ENCODE results near the gene ARHGAP26. TPM values are rescaled to one million over a fixed set of nuclear protein-coding genes. Genes with fewer than 3 reads are reported as not detected.

The ARHGAP26 gene
- polyA plus RNA-seq, 1 donor from 2014 or later = 0.83 TPM

- no peak overlapping the region for H2AFZ ChIP-seq (ENCODE audit: low read depth, low read length)
Observed at GRCh38 chr5:143041461-143041860, 271.3 kb downstream of the ARHGAP26 start.

GRCh38 chr5:143041972-143042770 lies 272.0 kb downstream of the ARHGAP26 start:
- no peaks in the 10 kb centered on the region for H4K20me1 ChIP-seq (ENCODE audit: insufficient read depth)
- H3K27me3 ChIP-seq (ENCODE audit: insufficient read depth, low read depth, low read length) = no peaks in the 10 kb centered on the region
- H3K9ac ChIP-seq (ENCODE audit: low read length) = no peak overlapping the region
- H2AFZ ChIP-seq (ENCODE audit: low read depth, low read length) = no peak overlapping the region
- no peaks in the 10 kb centered on the region for H3F3A ChIP-seq (ENCODE audit: insufficient read depth, low read length, poor library complexity, severe bottlenecking)
- TF ChIP-seq REST (IDR thresholded peaks at IDR 0.05; ENCODE audit: borderline replicate concordance) (no peak), TAF1 (IDR thresholded peaks at IDR 0.05; ENCODE audit: low read depth) (no peak), EP300 (conservative IDR thresholded peaks at IDR 0.05; ENCODE audit: poor library complexity, severe bottlenecking) (no peak)
- H3K36me3 ChIP-seq (ENCODE audit: insufficient read depth, low read length) = no peaks in the 10 kb centered on the region
- no peak overlapping the region for H3K4me3 ChIP-seq (ENCODE audit: low read length)
- no peak overlapping the region for H3K4me2 ChIP-seq (ENCODE audit: low read length)
- no peaks in the 10 kb centered on the region for H3K9me2 ChIP-seq (ENCODE audit: insufficient read depth, low read length)
- no peaks in the 10 kb centered on the region for H3K79me2 ChIP-seq (replicated peaks; ENCODE audit: insufficient read depth, low read length)
- no peak overlapping the region for H3K27ac ChIP-seq (ENCODE audit: low read length)
- H3K9me3 ChIP-seq (ENCODE audit: low read length) = no peaks in the 10 kb centered on the region

More at GRCh38 chr5:143041461-143041860, 271.3 kb downstream of the ARHGAP26 start:
- no peak overlapping the region for H3K27ac ChIP-seq (ENCODE audit: low read length)
- no peak overlapping the region for H3K4me3 ChIP-seq (ENCODE audit: low read length)
- no peaks in the 10 kb centered on the region for H3K9me2 ChIP-seq (ENCODE audit: insufficient read depth, low read length)
- H3F3A ChIP-seq (ENCODE audit: insufficient read depth, low read length, poor library complexity, severe bottlenecking) = no peaks in the 10 kb centered on the region
- no peaks in the 10 kb centered on the region for H3K27me3 ChIP-seq (ENCODE audit: insufficient read depth, low read depth, low read length)
- H3K4me2 ChIP-seq (ENCODE audit: low read length) = no peak overlapping the region
- TF ChIP-seq RAD21 (conservative IDR thresholded peaks at IDR 0.05) = no peak
- TF ChIP-seq, protein P1, sequence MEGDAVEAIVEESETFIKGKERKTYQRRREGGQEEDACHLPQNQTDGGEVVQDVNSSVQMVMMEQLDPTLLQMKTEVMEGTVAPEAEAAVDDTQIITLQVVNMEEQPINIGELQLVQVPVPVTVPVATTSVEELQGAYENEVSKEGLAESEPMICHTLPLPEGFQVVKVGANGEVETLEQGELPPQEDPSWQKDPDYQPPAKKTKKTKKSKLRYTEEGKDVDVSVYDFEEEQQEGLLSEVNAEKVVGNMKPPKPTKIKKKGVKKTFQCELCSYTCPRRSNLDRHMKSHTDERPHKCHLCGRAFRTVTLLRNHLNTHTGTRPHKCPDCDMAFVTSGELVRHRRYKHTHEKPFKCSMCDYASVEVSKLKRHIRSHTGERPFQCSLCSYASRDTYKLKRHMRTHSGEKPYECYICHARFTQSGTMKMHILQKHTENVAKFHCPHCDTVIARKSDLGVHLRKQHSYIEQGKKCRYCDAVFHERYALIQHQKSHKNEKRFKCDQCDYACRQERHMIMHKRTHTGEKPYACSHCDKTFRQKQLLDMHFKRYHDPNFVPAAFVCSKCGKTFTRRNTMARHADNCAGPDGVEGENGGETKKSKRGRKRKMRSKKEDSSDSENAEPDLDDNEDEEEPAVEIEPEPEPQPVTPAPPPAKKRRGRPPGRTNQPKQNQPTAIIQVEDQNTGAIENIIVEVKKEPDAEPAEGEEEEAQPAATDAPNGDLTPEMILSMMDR (IDR thresholded peaks at IDR 0.05; ENCODE audit: poor library complexity, severe bottlenecking) = no peak
- TF ChIP-seq EZH2 (IDR thresholded peaks at IDR 0.05; ENCODE audit: borderline replicate concordance, insufficient read depth, low read length, poor library complexity, severe bottlenecking) = no peak
- TF ChIP-seq SMC3 (conservative IDR thresholded peaks at IDR 0.05; ENCODE audit: poor library complexity) = no peak
- TF ChIP-seq EP300 (conservative IDR thresholded peaks at IDR 0.05; ENCODE audit: poor library complexity, severe bottlenecking) = no peak
- no peak for TF ChIP-seq MXI1 (conservative IDR thresholded peaks at IDR 0.05; ENCODE audit: poor library complexity, severe bottlenecking)
- no peak for TF ChIP-seq TAF1 (IDR thresholded peaks at IDR 0.05; ENCODE audit: low read depth)
- TF ChIP-seq REST (IDR thresholded peaks at IDR 0.05; ENCODE audit: borderline replicate concordance) = no peak
- TF ChIP-seq POLR2AphosphoS5 (IDR thresholded peaks at IDR 0.05) = no peak
- H4K20me1 ChIP-seq (ENCODE audit: insufficient read depth) = no peaks in the 10 kb centered on the region
- no peaks in the 10 kb centered on the region for H3K79me2 ChIP-seq (replicated peaks; ENCODE audit: insufficient read depth, low read length)
- H3K9me3 ChIP-seq (ENCODE audit: low read length) = no peaks in the 10 kb centered on the region
- no peak overlapping the region for H3K9ac ChIP-seq (ENCODE audit: low read length)
- no peaks in the 10 kb centered on the region for H3K36me3 ChIP-seq (ENCODE audit: insufficient read depth, low read length)
